ENCODE results near the gene SLC39A8.
"Not testable (repeated sequence)": the region's sequence is repeated elsewhere in the genome, so short reads cannot be mapped to it uniquely, and the experiment has no call there.

The SLC39A8 gene

DNA sequence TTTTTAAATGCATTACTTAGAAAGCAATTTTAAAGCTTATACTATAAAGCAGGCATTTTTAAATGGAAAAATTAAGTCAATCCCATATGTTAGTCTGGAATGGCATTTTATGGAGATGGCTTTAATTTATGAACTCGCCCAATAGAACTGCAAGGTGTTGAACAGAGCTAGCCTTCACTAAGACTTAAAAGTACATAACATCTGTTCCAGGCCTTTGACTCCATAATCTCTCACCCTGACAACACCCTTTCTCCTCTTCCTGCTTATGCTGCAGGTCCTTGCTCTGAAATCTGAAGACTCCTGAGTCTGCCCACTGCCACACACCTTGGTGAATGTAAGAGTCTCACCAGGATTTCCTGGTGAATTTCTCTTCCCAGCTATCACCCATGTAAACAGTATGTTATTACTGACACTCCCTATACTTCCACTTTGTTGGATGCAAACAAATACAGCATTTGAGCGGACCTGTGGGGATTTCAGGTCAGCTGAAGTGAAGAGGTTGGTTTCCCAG lies 17.7 kb upstream of the SLC39A8 start:
- CTCF ChIA-PET = interaction anchor here (0.6 kb wide), 2 partner anchors 34 to 552 kb away, joined by 4 to 5 read pairs; no protein-coding TSS in a partner anchor

DNA sequence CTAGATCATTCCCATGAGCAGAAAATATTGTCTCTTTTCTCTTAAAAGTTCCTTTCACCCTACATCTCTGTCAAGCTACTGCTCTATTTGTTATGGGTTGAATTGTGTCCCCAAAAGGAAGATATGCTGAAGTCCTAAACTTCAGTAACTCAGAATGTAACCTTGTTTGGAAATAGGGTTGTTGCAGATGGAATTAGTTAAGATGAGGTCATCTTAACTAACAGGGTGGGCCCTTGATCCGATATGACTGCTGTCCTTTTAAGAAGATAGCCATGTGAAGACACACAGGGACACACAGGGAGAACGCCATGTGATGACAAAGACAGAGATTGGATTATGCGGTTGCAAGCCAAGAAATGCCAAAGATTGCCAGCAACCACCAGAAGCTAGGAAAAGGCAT lies 12.8 kb upstream of the SLC39A8 start:
- no peak overlapping the region for H3K27ac ChIP-seq
- CTCF ChIA-PET = no interaction called here
- no peak for TF ChIP-seq CTCF (conservative IDR thresholded peaks at IDR 0.05; ENCODE audit: low read depth)
- no peak for DNase-seq (ENCODE audit: low spot score)
- POLR2A ChIA-PET (ENCODE audit: low non-redundant PET) = no interaction called here

More for the DNA sequence above, 17.7 kb upstream of the SLC39A8 start:
- POLR2A ChIA-PET (ENCODE audit: low non-redundant PET) = interaction anchor here (0.6 kb wide), 1 partner anchor 733 kb away, joined by 10 read pairs; no protein-coding TSS in a partner anchor
- DNase-seq (ENCODE audit: low spot score) = no peak
- no peak overlapping the region for H3K27ac ChIP-seq
- no peak for TF ChIP-seq CTCF (conservative IDR thresholded peaks at IDR 0.05; ENCODE audit: low read depth)

GRCh38 chr4:102357637-102358036 lies 12.4 kb upstream of the SLC39A8 start:
- H3K27ac ChIP-seq; POLR2A ChIA-PET (ENCODE audit: low non-redundant PET); CTCF ChIA-PET; DNase-seq (ENCODE audit: low spot score): not testable (repeated sequence)

DNA sequence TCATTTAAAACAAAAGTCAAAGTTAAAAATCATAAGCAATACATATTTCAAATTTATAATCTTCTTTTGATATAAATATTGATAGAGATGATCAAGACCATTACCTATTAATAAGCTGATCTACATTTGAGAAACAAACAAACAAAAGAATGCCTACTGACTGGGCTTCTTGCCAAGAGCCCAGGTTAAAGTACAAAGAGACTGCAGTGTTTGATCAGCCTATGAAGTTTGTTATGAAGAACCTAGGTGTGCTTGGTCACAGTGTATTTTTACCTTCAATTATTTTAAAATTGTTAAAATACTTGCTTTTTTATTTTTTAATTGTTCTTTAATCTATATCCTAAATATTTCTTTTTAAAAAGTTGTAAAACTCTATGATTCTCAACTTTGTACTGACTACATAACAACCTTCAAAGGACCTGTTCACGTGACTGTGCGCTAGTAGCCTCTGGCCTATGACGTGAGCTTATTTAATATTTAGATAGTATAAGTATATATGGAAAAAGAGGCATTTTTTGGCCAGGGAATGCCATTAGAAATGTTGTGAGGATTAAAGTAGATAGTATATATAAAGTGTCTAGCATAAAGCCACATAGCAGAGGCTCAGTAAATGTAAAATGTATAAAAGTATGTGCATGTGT lies 11.4 kb upstream of the SLC39A8 start:
- ChIA-PET POLR2A (ENCODE audit: low non-redundant PET) (no interaction called here), CTCF (no interaction called here)
- no peak for TF ChIP-seq CTCF (conservative IDR thresholded peaks at IDR 0.05; ENCODE audit: low read depth)
- no peak for DNase-seq (ENCODE audit: low spot score)
- H3K27ac ChIP-seq = no peak overlapping the region

DNA sequence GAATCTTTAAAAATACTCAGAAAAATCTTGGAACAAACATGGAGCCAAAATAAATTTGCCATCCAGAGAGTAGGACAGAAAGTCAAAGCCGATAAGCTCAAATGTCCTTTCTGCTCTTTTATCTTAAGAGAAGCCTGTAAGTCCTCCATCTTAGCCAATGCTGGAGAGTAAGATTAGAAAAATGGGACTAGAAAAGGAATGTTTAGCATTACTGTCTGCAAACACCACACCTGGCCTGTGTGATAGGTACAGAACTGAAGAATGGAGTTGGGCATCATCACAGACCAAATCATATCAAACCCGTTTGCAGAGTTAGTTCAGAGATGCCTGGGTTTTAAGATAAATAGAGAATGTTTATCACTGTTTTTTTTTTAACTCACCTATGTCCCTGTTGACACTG lies 10.5 kb upstream of the SLC39A8 start:
- DNase-seq (ENCODE audit: low spot score) = no peak
- no peak for TF ChIP-seq CTCF (conservative IDR thresholded peaks at IDR 0.05; ENCODE audit: low read depth)
- ChIA-PET POLR2A (ENCODE audit: low non-redundant PET) (no interaction called here), CTCF (interaction anchor here (0.6 kb wide), 2 partner anchors 867 to 1748 kb away, joined by 3 to 4 read pairs; no protein-coding TSS in a partner anchor)
- no peak overlapping the region for H3K27ac ChIP-seq

DNA sequence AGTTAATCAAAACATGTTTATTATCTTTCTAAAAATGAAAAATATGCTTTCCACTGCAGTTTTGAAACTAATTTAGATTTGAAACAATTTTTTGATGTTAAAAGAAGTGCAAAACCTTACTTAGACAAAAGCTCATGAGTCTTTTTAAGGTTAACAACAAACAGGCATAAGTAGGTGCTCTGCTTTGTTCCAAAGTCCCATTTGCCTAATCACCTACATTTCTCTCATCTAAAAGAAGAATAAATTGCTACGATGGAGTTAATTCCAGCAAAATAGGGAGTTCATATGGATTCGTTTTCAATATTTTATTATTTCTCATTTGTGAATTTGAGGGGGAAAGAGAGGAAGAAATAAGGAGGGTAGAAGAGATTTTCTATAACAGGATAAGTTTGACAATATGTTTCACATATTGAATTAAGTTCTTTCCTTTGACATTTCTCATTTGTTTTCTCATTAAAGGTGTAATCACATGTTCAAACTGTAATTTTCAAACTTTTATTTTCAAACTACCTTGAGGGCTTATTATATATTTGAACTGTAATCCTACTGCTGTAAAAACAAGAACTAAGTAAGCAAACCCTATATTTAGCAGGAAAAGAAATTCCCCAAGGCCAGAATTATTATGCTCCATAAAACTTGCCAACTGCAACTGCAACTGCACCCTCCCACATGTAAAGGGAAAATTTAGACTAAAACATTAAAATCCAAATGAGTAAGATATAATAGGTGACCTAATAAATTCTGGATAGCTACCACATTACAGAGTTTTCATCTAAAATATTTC lies 9.6 kb upstream of the SLC39A8 start:
- POLR2A ChIA-PET (ENCODE audit: low non-redundant PET) = no interaction called here
- DNase-seq (ENCODE audit: low spot score) = no peak
- H3K27ac ChIP-seq = no peak overlapping the region
- CTCF ChIA-PET = interaction anchor here (0.6 kb wide), 2 partner anchors 866 to 1747 kb away, joined by 3 to 4 read pairs; no protein-coding TSS in a partner anchor
- TF ChIP-seq CTCF (conservative IDR thresholded peaks at IDR 0.05; ENCODE audit: low read depth) = no peak

GRCh38 chr4:102352781-102353180 lies 7.5 kb upstream of the SLC39A8 start:
- no peak for TF ChIP-seq CTCF (conservative IDR thresholded peaks at IDR 0.05; ENCODE audit: low read depth)
- H3K27ac ChIP-seq = no peak overlapping the region
- ChIA-PET CTCF (no interaction called here), POLR2A (ENCODE audit: low non-redundant PET) (no interaction called here)
- DNase-seq (ENCODE audit: low spot score) = no peak
